Renal cortex interstitium (tissue), 11 donors: Measurements from ENCODE around the gene ERCC3. TPM values are rescaled to one million over a fixed set of nuclear protein-coding genes. Genes with fewer than 3 reads are reported as not detected.
"Not testable (repeated sequence)": the region's sequence is repeated elsewhere in the genome, so short reads cannot be mapped to it uniquely, and the experiment has no call there.

Experiments used
- DNase-seq, 11 donors: peaks; one replicate each; pipeline ENCODE4 v3.0.0-alpha.2; 2013; ENCODE audit warnings: low read depth in 9 of 11, low spot score in 4 of 11; ENCODE audit errors: extremely low read depth in 1 of 11
- polyA plus RNA-seq, 3 donors: library from polyadenylated mRNA; unstranded; fragments of 120-200 nt; gene quantifications; one replicate each; pipeline ENCODE4 v1.2.1, GENCODE V29; 2013; ENCODE audit not compliant: insufficient read length in 3 of 3

Gene ERCC3
- polyA plus RNA-seq, 3 donors, result 64.2 to 79.8 (median 64.8) TPM

GRCh38 chr2:127216593-127216992 lies 77.4 kb downstream of the ERCC3 start:
- no peak for DNase-seq

GRCh38 chr2:127216095-127216494 lies 77.8 kb downstream of the ERCC3 start:
- DNase-seq, result no peak

GRCh38 chr2:127214201-127214600 lies 79.7 kb downstream of the ERCC3 start:
- not testable (repeated sequence) for DNase-seq

- peak in 1 of 11 donors; percentile 50 for DNase-seq
Measured at GRCh38 chr2:127208313-127208712, 85.6 kb downstream of the ERCC3 start.

Other genes with a start within 250 kb of the ERCC3 start
- gene BIN1, start 187.0 kb downstream of the ERCC3 start, polyA plus RNA-seq, result 100 to 1,000 TPM in 2 of 3 donors, 10 to 100 TPM in 1; 83.9 to 128 (median 116) TPM
- gene CYP27C1, start 73.8 kb downstream of the ERCC3 start, polyA plus RNA-seq, result 10 to 100 TPM in 1 of 3 donors, 1 to 10 TPM in 2; 7.0 to 12.3 (median 8.9) TPM
- gene MAP3K2, start 93.8 kb upstream of the ERCC3 start, polyA plus RNA-seq, result 10 to 100 TPM; 23.9 to 30.7 (median 25.1) TPM
- gene PROC, start 124.3 kb upstream of the ERCC3 start, polyA plus RNA-seq, result 1 to 10 TPM; 3.2 to 6.5 (median 3.6) TPM
- 10 to 100 TPM; 65.0 to 79.4 (median 72.0) TPM for gene IWS1, start 232.3 kb upstream of the ERCC3 start, polyA plus RNA-seq
- 10 to 100 TPM; 20.6 to 33.3 (median 22.2) TPM for gene MYO7B, start 241.5 kb upstream of the ERCC3 start, polyA plus RNA-seq